ENCODE measurements around the gene CSPG5.

- no peak for TF ChIP-seq CTCF (IDR thresholded peaks at IDR 0.05)
- TF ChIP-seq POLR2A (IDR thresholded peaks at IDR 0.05) = no peak
Measured at GRCh38 chr3:47536221-47536891, 42.3 kb downstream of the CSPG5 start.

Data from uterus (tissue), 2 donors.